ENCODE data around the gene PDCD1. TPM values are rescaled to one million over a fixed set of nuclear protein-coding genes. Genes with fewer than 3 reads are reported as not detected.
A peak's percentile ranks its signal among the peaks of the same experiment; 100 is the strongest.

The PDCD1 gene
- total RNA-seq, 2 experiments from 2014 or later: 19.4 to 20.3 TPM

DNA sequence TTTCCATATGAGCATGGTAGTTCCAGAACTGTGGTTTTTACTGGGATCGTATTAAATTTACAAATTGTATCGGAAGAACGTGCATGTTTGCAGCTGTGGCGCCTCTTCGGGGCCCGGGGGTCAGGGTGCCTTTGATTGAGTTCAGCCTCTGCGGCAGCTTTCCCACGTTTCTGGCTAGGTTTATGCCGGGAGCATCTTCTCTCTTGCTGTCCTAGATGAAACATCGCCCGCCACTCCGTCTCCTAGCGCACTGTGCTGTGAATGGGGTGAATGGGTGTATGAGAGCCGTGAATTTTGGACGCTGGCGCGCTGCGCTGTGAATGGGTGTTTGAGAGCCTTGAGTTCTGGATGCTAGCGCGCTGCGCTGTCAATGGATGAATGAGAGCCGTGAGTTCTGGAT is 12.3 kb downstream of the PDCD1 start:
- H3K36me3 Mint-ChIP-seq (ENCODE audit: low read depth): peaks cover 3% of the 10 kb centered on the region
- intact Hi-C loops (cut with micrococcal nuclease): no loop called here
- no peak overlapping the region for H3K4me3 Mint-ChIP-seq
- peaks cover 1% of the 10 kb centered on the region for H3K9me3 Mint-ChIP-seq
- peaks cover 4% of the 10 kb centered on the region for H3K27me3 Mint-ChIP-seq
- DNase-seq: no peak
- ATAC-seq: no peak
- ChIA-PET CTCF (no interaction called here), POLR2A (interaction anchor here (0.6 to 1.2 kb wide), 2 partner anchors 42 to 56 kb away, joined by 3 read pairs; no protein-coding TSS in a partner anchor)
- peak overlapping the region; percentile 82 for H3K27ac Mint-ChIP-seq
- TF ChIP-seq, protein P1, sequence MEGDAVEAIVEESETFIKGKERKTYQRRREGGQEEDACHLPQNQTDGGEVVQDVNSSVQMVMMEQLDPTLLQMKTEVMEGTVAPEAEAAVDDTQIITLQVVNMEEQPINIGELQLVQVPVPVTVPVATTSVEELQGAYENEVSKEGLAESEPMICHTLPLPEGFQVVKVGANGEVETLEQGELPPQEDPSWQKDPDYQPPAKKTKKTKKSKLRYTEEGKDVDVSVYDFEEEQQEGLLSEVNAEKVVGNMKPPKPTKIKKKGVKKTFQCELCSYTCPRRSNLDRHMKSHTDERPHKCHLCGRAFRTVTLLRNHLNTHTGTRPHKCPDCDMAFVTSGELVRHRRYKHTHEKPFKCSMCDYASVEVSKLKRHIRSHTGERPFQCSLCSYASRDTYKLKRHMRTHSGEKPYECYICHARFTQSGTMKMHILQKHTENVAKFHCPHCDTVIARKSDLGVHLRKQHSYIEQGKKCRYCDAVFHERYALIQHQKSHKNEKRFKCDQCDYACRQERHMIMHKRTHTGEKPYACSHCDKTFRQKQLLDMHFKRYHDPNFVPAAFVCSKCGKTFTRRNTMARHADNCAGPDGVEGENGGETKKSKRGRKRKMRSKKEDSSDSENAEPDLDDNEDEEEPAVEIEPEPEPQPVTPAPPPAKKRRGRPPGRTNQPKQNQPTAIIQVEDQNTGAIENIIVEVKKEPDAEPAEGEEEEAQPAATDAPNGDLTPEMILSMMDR (IDR thresholded peaks at IDR 0.05): no peak
- peaks cover 35% of the 10 kb centered on the region for H3K4me1 Mint-ChIP-seq (ENCODE audit: low read depth)

DNA sequence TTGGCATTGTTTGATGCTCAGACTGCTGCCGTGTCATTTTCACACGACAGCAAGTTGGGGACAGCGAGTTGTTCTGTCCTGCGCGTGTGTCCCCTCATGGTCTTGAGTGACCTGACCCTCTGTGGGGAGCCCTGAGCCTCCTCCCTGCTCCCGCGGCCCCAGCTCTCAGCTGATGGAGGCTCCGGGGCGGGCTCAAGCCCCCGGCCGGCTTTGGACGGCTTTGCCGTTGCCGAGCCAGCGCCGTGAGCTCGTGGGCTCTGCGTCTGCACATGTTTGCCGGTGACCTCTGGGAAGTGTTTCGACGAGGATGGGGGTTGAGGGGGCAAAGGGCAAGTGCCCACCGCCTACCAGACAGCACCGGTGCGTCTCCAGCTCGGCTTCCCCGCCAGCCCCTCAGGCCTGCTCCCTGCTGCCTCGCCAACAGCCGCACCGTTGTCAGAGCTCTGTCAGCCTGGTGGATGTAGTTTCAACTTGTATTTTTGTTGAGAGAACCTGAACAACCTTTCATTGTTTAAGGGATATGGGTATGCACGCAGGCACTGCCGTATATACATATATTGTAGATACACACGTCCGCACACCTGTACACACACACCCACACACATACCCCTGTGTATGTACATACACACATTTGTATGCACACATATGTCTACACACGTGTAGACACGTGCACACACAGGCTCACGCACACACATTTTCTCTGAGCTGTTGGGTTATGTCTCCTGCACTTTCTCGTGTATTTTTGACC is 13.7 kb downstream of the PDCD1 start:
- CTCF ChIA-PET: interaction anchor here (1.2 to 1.7 kb wide), 4 partner anchors 15 to 58 kb away, joined by 3 to 7 read pairs (median 4); partner anchors contain the start of gene RTP5

DNA sequence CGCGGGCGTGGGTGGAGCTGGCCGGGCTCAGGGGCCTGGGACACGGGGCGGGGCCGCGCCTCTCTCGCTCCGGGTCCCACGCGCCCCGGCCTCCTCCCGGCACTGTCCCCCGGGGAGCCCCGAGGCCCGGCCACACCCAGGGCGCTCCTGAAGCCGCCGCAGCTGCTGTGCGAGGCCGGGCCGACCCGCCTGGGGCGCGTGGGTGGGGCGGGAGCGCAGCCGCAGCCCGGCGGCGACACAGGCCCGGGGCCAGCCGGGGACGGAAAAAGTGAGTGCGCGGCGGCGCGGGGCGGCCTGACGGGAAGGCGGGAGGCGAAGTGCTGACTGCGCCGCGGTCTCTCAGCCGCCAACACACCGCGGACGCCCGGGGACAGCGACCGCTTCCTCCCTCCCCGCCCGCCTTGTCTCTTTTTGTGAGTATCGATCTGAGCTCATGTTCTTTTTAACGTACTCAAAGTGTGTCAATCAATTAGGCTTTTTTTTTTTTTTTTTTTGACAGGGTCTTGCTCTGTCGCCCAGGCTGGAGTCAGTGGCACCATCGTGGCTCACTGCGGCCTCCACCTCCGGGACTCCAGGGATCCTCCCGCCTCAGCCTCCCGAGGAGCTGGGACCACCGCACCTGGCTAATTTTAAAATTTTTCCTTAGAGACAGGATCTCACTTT is 14.5 kb downstream of the PDCD1 start:
- intact Hi-C loops (cut with micrococcal nuclease): no loop called here
- H3K9me3 Mint-ChIP-seq: peaks cover 1% of the 10 kb centered on the region
- peak overlapping the region; percentile 58 for H3K4me3 Mint-ChIP-seq
- DNase-seq: peak; percentile 91
- peaks cover 35% of the 10 kb centered on the region for H3K4me1 Mint-ChIP-seq (ENCODE audit: low read depth)
- ChIA-PET CTCF (interaction anchor here (0.6 to 1.7 kb wide), 4 partner anchors 16 to 72 kb away, joined by 3 to 7 read pairs (median 4); partner anchors contain the start of gene RTP5), POLR2A (interaction anchor here (1.2 to 2.2 kb wide), 3 partner anchors 16 to 157 kb away, joined by 6 to 8 read pairs (median 8); no protein-coding TSS in a partner anchor)
- H3K27ac Mint-ChIP-seq: peak overlapping the region; percentile 75
- TF ChIP-seq, protein P1 (IDR thresholded peaks at IDR 0.05): no peak
- H3K27me3 Mint-ChIP-seq: peaks cover 4% of the 10 kb centered on the region
- peak; percentile 82 for ATAC-seq
- peaks cover 3% of the 10 kb centered on the region for H3K36me3 Mint-ChIP-seq (ENCODE audit: low read depth)

More for the DNA sequence above, 13.7 kb downstream of the PDCD1 start:
- peak overlapping the region; percentile 58 for H3K4me3 Mint-ChIP-seq
- intact Hi-C loops (cut with micrococcal nuclease): no loop called here
- H3K36me3 Mint-ChIP-seq (ENCODE audit: low read depth): peaks cover 3% of the 10 kb centered on the region
- peak overlapping the region; percentile 75 for H3K27ac Mint-ChIP-seq
- H3K27me3 Mint-ChIP-seq: peaks cover 4% of the 10 kb centered on the region
- POLR2A ChIA-PET: interaction anchor here (0.7 to 2.2 kb wide), 4 partner anchors 13 to 158 kb away, joined by 3 to 8 read pairs (median 7); no protein-coding TSS in a partner anchor
- DNase-seq (no peak), ATAC-seq (no peak)
- peaks cover 35% of the 10 kb centered on the region for H3K4me1 Mint-ChIP-seq (ENCODE audit: low read depth)
- H3K9me3 Mint-ChIP-seq: peaks cover 1% of the 10 kb centered on the region
- TF ChIP-seq, protein P1 (IDR thresholded peaks at IDR 0.05): no peak

DNA sequence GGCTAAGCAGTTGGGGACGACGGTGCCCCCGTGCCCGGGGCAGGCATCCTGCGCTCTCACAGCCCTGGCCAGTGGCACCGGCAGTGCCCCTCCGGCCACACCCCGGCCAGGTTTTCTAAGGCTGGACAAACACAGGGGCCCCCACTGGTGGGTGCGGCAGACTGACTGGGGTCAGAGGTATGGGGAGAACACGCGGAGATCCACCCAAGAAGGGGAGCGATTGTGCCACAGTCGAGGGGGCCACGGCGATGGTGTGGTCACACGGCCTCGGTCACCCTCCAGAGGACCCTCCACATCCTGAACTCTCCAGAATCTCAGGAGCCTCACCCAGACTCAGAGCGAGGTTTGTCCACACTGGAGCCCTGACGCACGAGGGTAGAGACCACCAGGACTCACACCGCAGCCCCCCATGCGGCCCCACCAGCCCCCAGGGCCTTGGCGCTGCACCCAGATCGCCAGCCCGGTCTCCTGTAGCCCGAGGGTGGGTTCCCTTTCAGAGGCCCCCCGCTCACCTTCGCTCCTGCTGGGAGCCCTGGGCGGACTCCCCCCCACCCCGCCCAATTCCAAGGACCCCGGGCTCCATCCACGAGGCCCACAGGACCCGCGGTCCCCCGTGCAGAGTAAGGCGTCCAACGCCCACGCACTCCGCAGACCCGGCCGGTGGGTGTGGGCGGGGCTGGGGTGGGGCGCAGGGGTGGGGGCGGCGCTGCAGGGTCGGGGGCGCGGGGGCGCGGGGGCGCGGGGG is 15.2 kb downstream of the PDCD1 start:
- peak overlapping the region; percentile 75 for H3K27ac Mint-ChIP-seq
- H3K9me3 Mint-ChIP-seq: peaks cover 1% of the 10 kb centered on the region
- DNase-seq (no peak), ATAC-seq (peak; percentile 1)
- intact Hi-C loops (cut with micrococcal nuclease): no loop called here
- TF ChIP-seq, protein P1 (IDR thresholded peaks at IDR 0.05): no peak
- POLR2A ChIA-PET: interaction anchor here (1.1 to 2.2 kb wide), 4 partner anchors 16 to 156 kb away, joined by 3 to 8 read pairs (median 7); no protein-coding TSS in a partner anchor
- peaks cover 6% of the 10 kb centered on the region for H3K27me3 Mint-ChIP-seq
- peaks cover 3% of the 10 kb centered on the region for H3K36me3 Mint-ChIP-seq (ENCODE audit: low read depth)
- CTCF ChIA-PET: interaction anchor here (0.6 to 1.2 kb wide), 2 partner anchors 56 to 71 kb away, joined by 3 read pairs; no protein-coding TSS in a partner anchor
- peak overlapping the region; percentile 51 for H3K4me3 Mint-ChIP-seq
- H3K4me1 Mint-ChIP-seq (ENCODE audit: low read depth): peaks cover 35% of the 10 kb centered on the region

All from activated CD8-positive, alpha-beta T cell treated with anti-CD3 and anti-CD28 coated beads for 36 hours (primary cell).